DMS114 treated with DMSO at 0.1 percent for 48 hours (cell line): ENCODE data around the gene MATN3.
A peak's percentile ranks its signal among the peaks of the same experiment; 100 is the strongest.

Experiments used
- DNase-seq: peaks from one replicate; lab custom pipeline; 2025; ENCODE audit not compliant: unreplicated experiment; lab: John Stamatoyannopoulos, UW

MATN3 gene

GRCh38 chr2:20008703-20009102, 3.8 kb downstream of the MATN3 start:
- DNase-seq: no peak

GRCh38 chr2:20005891-20006470, 6.5 kb downstream of the MATN3 start:
- DNase-seq: no peak

GRCh38 chr2:20005067-20005627, 7.3 kb downstream of the MATN3 start:
- DNase-seq: no peak

GRCh38 chr2:20001361-20001863, 11.1 kb downstream of the MATN3 start:
- no peak for DNase-seq

GRCh38 chr2:19993731-19994130, 18.7 kb downstream of the MATN3 start:
- DNase-seq: no peak

- no peak for DNase-seq
Observed at GRCh38 chr2:19991895-19992294, 20.6 kb downstream of the MATN3 start.

GRCh38 chr2:19990416-19990728, 22.1 kb downstream of the MATN3 start:
- peak; percentile 46 for DNase-seq

- peak; percentile 80 for DNase-seq
Observed at GRCh38 chr2:19989667-19990415, 22.6 kb downstream of the MATN3 start, which contains the start of gene WDR35. TSS of gene WDR35 (minus strand) at chr2:19990105. CDS start at chr2:19990015, 90 bp downstream.

GRCh38 chr2:19989342-19989666, 23.2 kb downstream of the MATN3 start:
- no peak for DNase-seq

GRCh38 chr2:19988600-19988999, 23.9 kb downstream of the MATN3 start:
- no peak for DNase-seq

- no peak for DNase-seq
Observed at GRCh38 chr2:19987936-19988335, 24.5 kb downstream of the MATN3 start.

GRCh38 chr2:19982268-19982667, 30.2 kb downstream of the MATN3 start:
- DNase-seq: no peak

- no peak for DNase-seq
Observed at GRCh38 chr2:19979932-19980331, 32.5 kb downstream of the MATN3 start.

GRCh38 chr2:19973466-19973865, 39.0 kb downstream of the MATN3 start:
- DNase-seq: no peak

GRCh38 chr2:19971691-19972090, 40.8 kb downstream of the MATN3 start:
- DNase-seq: no peak

GRCh38 chr2:19963386-19963785, 49.1 kb downstream of the MATN3 start:
- no peak for DNase-seq

GRCh38 chr2:19955544-19956422, 56.7 kb downstream of the MATN3 start:
- peak; percentile 71 for DNase-seq

- DNase-seq: no peak
Observed at GRCh38 chr2:19949071-19949470, 63.4 kb downstream of the MATN3 start.

GRCh38 chr2:19947184-19947940, 65.1 kb downstream of the MATN3 start:
- no peak for DNase-seq

GRCh38 chr2:19944205-19944845, 68.1 kb downstream of the MATN3 start:
- no peak for DNase-seq
